Breast epithelium (tissue), 4 donors: ENCODE measurements around the gene RSL24D1. TPM values are rescaled to one million over a fixed set of nuclear protein-coding genes. Genes with fewer than 3 reads are reported as not detected.

Experiments
- DNase-seq, 2 donors: peaks; one replicate each; pipeline ENCODE4 v3.0.0-alpha.2; 2019; ENCODE audit warnings: low spot score in 2 of 2
- H3K27ac ChIP-seq, 2 donors: fragments of 200-600 bp; sonication (generic) in 1 of 2; one replicate each; pipeline ENCODE4 v1.5.1; 2016 to 2019; ENCODE audit warnings: mild to moderate bottlenecking in 1 of 2
- H3K27me3 ChIP-seq, 2 donors: fragments of 200-600 bp; sonication (generic) in 1 of 2; one replicate each; pipeline versions ENCODE4 v1.5.1 to v1.6.0; 2017 to 2019; ENCODE audit warnings: control low read depth in 1 of 2, mild to moderate bottlenecking in 1 of 2
- H3K36me3 ChIP-seq: fragments of 200-600 bp; one replicate; pipeline ENCODE4 v1.5.1; 2019
- H3K4me1 ChIP-seq, 2 donors: fragments of 200-600 bp; sonication (generic); one replicate each; pipeline ENCODE4 v1.5.1; 2016 to 2019; ENCODE audit warnings: control low read depth in 1 of 2
- H3K4me3 ChIP-seq, 3 donors: fragments of 200-600 bp; sonication (generic); 1 replicate in 2 of 3; 2 replicates in 1 of 3; pipeline ENCODE4 v1.5.1; 2016 to 2019; ENCODE audit warnings: mild to moderate bottlenecking in 3 of 3, moderate library complexity in 2 of 3
- H3K9me3 ChIP-seq, 2 donors: fragments of 200-600 bp; sonication (generic) in 1 of 2; one replicate each; pipeline ENCODE4 v1.5.1; 2016 to 2019; ENCODE audit warnings: control low read depth in 1 of 2
- POLR2A ChIP-seq: fragments of 450-650 bp; IDR thresholded peaks from one replicate; pipeline ENCODE4 v1.6.1; 2016; ENCODE audit warnings: antibody characterized with exemption, mild to moderate bottlenecking, moderate library complexity
- POLR2AphosphoS5 ChIP-seq, 3 donors: sonication (generic); formaldehyde crosslinking; IDR thresholded peaks; one replicate each; pipeline ENCODE4 v1.6.1; 2017; ENCODE audit warnings: antibody characterized with exemption in 3 of 3
- intact Hi-C: fragments of 100-400 bp; cut with DNase I; formaldehyde crosslinking; loops from one replicate; pipeline ENCODE4 v1.15.1; 2023; ENCODE audit warnings: low total_unique reads
- total RNA-seq, 3 donors: library from RNA; depleted of rRNA; stranded (reverse); fragments of >200 nt; gene quantifications; one replicate each; pipeline ENCODE4 v1.1.0, GENCODE V29; 2016
- TF ChIP-seq, protein P1 (sequence below), 3 donors: fragments of 450-650 bp; IDR thresholded peaks; one replicate each; pipeline ENCODE4 v1.5.1; 2016 to 2017; ENCODE audit warnings: antibody characterized with exemption in 3 of 3, mild to moderate bottlenecking in 3 of 3, moderate library complexity in 3 of 3

The RSL24D1 gene
- total RNA-seq, 3 donors from 2014 or later, result 66.4 to 97.9 (median 92.4) TPM

GRCh38 chr15:55235546-55236036 lies 38.9 kb upstream of the RSL24D1 start:
- Histone ChIP-seq H3K36me3 (no peaks in the 10 kb centered on the region), H3K4me3 (no peak overlapping the region), H3K4me1 (no peaks in the 10 kb centered on the region), H3K9me3 (no peaks in the 10 kb centered on the region), H3K27ac (no peak overlapping the region), H3K27me3 (no peaks in the 10 kb centered on the region)
- intact Hi-C loops, result no loop called here
- DNase-seq, result no peak
- TF ChIP-seq POLR2A (no peak), POLR2AphosphoS5 (IDR thresholded peaks at IDR 0.05) (no peak)
- TF ChIP-seq, protein P1, sequence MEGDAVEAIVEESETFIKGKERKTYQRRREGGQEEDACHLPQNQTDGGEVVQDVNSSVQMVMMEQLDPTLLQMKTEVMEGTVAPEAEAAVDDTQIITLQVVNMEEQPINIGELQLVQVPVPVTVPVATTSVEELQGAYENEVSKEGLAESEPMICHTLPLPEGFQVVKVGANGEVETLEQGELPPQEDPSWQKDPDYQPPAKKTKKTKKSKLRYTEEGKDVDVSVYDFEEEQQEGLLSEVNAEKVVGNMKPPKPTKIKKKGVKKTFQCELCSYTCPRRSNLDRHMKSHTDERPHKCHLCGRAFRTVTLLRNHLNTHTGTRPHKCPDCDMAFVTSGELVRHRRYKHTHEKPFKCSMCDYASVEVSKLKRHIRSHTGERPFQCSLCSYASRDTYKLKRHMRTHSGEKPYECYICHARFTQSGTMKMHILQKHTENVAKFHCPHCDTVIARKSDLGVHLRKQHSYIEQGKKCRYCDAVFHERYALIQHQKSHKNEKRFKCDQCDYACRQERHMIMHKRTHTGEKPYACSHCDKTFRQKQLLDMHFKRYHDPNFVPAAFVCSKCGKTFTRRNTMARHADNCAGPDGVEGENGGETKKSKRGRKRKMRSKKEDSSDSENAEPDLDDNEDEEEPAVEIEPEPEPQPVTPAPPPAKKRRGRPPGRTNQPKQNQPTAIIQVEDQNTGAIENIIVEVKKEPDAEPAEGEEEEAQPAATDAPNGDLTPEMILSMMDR (IDR thresholded peaks at IDR 0.05), result no peak

DNA sequence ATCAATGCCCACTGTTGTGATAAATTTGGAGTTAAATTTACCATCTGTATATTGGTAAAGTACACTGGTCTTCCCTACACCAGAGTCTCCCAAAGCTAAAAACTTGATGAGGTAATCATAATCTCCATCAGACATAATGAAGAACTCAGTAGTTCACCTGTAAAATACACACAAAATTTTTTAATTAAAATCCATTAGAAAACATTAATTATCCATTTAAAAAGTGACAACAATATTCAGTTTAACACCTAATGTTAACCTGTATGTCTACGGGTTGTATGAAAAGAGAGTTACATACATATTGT lies 38.0 kb upstream of the RSL24D1 start:
- Histone ChIP-seq H3K27ac (no peak overlapping the region), H3K4me1 (no peaks in the 10 kb centered on the region), H3K36me3 (no peaks in the 10 kb centered on the region), H3K4me3 (no peak overlapping the region), H3K9me3 (no peaks in the 10 kb centered on the region), H3K27me3 (no peaks in the 10 kb centered on the region)
- no peak for TF ChIP-seq POLR2A
- TF ChIP-seq, protein P1 (IDR thresholded peaks at IDR 0.05), result no peak
- TF ChIP-seq POLR2AphosphoS5 (IDR thresholded peaks at IDR 0.05), result no peak
- intact Hi-C loops, result no loop called here
- DNase-seq, result no peak

- no peaks in the 10 kb centered on the region for H3K9me3 ChIP-seq
- H3K36me3 ChIP-seq, result no peaks in the 10 kb centered on the region
- H3K27me3 ChIP-seq, result no peaks in the 10 kb centered on the region
- no peak for DNase-seq
- intact Hi-C loops, result no loop called here
- H3K27ac ChIP-seq, result no peak overlapping the region
- TF ChIP-seq POLR2AphosphoS5 (IDR thresholded peaks at IDR 0.05) (no peak), POLR2A (no peak)
- TF ChIP-seq, protein P1 (IDR thresholded peaks at IDR 0.05), result no peak
- H3K4me3 ChIP-seq, result no peak overlapping the region
- no peaks in the 10 kb centered on the region for H3K4me1 ChIP-seq
These were observed 37.5 kb upstream of the RSL24D1 start for GRCh38 chr15:55234104-55234799.

DNA sequence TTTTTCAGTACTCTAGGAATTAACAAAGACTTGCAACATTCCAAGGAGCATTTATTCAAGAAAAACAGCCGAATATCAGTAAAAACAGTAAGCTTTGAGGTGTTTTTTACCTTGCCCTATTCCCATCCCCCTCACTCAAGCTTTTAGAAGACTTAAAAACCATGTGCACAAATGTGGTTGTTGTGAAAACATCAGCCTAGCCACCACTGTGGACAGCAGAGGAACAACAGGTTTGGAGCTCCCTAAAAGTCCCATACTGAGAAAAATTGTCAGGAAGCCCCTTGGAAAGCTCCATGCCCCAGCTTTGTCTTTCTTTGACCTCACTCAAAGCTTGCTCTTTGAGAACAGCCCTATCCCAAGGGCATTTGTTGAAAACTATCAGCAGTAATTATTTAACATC lies 34.7 kb upstream of the RSL24D1 start:
- DNase-seq, result no peak
- H3K27me3 ChIP-seq, result no peaks in the 10 kb centered on the region
- H3K4me1 ChIP-seq, result no peaks in the 10 kb centered on the region
- H3K9me3 ChIP-seq, result no peaks in the 10 kb centered on the region
- intact Hi-C loops, result no loop called here
- no peak overlapping the region for H3K4me3 ChIP-seq
- no peak overlapping the region for H3K27ac ChIP-seq
- no peaks in the 10 kb centered on the region for H3K36me3 ChIP-seq
- TF ChIP-seq POLR2AphosphoS5 (IDR thresholded peaks at IDR 0.05), result no peak
- TF ChIP-seq, protein P1 (IDR thresholded peaks at IDR 0.05), result no peak
- TF ChIP-seq POLR2A, result no peak

GRCh38 chr15:55230953-55231352 lies 34.2 kb upstream of the RSL24D1 start:
- no peak for TF ChIP-seq POLR2AphosphoS5 (IDR thresholded peaks at IDR 0.05)
- TF ChIP-seq POLR2A, result no peak
- TF ChIP-seq, protein P1 (IDR thresholded peaks at IDR 0.05), result no peak
- Histone ChIP-seq H3K9me3 (no peaks in the 10 kb centered on the region), H3K27me3 (no peaks in the 10 kb centered on the region), H3K4me3 (no peak overlapping the region), H3K27ac (no peak overlapping the region), H3K4me1 (no peaks in the 10 kb centered on the region), H3K36me3 (no peaks in the 10 kb centered on the region)
- DNase-seq, result no peak
- intact Hi-C loops, result no loop called here
